ENCODE measurements around the gene CYP4B1. TPM values are rescaled to one million over a fixed set of nuclear protein-coding genes. Genes with fewer than 3 reads are reported as not detected.

The CYP4B1 gene
- total RNA-seq, 4 donors from 2014 or later: 578 to 1,081 (median 834) TPM

DNA sequence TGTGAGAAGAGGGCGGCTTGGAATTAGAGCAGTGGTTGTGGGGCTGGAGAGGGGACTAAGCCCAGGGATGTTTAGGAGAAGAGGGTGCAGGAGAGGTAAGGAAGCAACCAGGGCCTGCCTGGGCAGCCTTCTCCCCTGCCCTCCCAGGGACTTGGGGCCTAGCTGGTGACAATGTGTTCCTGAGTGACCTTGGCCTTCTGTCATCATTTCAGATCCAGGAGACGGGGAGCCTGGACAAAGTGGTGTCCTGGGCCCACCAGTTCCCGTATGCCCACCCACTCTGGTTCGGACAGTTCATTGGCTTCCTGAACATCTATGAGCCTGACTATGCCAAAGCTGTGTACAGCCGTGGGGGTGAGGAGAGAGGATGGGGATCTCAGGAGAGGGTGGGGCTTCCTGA lies 11.8 kb downstream of the CYP4B1 start:
- Histone ChIP-seq H3K27me3 (no peaks in the 10 kb centered on the region), H3K27ac (peak overlapping the region in 1 of 4 donors; percentile 46), H3K4me3 (no peak overlapping the region), H3K4me1 (peaks cover 0 to 35% (median 3%) of the 10 kb centered on the region in 4 donors), H3K36me3 (peaks cover 0 to 39% (median 0%) of the 10 kb centered on the region in 3 donors), H3K9me3 (peaks cover 0 to 3% (median 0%) of the 10 kb centered on the region in 4 donors)
- DNase-seq (ENCODE audit: low spot score in 2 of 2): no peak
- 74 to 89% methylated on average over 4 to 5 of the region's 5 CpGs for WGBS, 2 donors
- TF ChIP-seq POLR2A (IDR thresholded peaks at IDR 0.05) (no peak), EP300 (IDR thresholded peaks at IDR 0.05) (no peak)
- TF ChIP-seq, protein P1, sequence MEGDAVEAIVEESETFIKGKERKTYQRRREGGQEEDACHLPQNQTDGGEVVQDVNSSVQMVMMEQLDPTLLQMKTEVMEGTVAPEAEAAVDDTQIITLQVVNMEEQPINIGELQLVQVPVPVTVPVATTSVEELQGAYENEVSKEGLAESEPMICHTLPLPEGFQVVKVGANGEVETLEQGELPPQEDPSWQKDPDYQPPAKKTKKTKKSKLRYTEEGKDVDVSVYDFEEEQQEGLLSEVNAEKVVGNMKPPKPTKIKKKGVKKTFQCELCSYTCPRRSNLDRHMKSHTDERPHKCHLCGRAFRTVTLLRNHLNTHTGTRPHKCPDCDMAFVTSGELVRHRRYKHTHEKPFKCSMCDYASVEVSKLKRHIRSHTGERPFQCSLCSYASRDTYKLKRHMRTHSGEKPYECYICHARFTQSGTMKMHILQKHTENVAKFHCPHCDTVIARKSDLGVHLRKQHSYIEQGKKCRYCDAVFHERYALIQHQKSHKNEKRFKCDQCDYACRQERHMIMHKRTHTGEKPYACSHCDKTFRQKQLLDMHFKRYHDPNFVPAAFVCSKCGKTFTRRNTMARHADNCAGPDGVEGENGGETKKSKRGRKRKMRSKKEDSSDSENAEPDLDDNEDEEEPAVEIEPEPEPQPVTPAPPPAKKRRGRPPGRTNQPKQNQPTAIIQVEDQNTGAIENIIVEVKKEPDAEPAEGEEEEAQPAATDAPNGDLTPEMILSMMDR (IDR thresholded peaks at IDR 0.05): no peak

DNA sequence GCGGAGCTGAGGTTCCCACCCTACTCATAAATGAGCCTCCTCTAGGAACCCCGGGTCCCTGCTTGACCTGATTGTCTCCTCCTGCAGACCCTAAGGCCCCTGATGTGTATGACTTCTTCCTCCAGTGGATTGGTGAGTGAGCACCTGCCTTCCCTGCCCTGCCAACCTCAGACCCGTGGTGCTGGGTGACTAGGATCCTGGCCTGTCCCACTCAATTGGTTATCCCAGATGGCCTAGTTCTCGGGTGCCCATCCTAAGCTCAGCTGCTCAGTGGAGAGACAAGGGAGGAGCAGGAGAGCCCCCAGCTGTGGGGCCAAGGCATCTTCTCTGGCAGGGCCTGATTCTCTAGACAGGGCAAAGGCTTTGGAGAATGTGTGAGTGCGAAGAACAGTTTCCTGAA lies 12.2 kb downstream of the CYP4B1 start:
- WGBS, 2 donors: 72 to 77% methylated on average over 5 of the region's 5 CpGs
- TF ChIP-seq, protein P1 (IDR thresholded peaks at IDR 0.05): no peak
- TF ChIP-seq POLR2A (IDR thresholded peaks at IDR 0.05): no peak
- TF ChIP-seq EP300 (IDR thresholded peaks at IDR 0.05): no peak
- H3K27ac ChIP-seq: peak overlapping the region in 1 of 4 donors; percentile 46

DNA sequence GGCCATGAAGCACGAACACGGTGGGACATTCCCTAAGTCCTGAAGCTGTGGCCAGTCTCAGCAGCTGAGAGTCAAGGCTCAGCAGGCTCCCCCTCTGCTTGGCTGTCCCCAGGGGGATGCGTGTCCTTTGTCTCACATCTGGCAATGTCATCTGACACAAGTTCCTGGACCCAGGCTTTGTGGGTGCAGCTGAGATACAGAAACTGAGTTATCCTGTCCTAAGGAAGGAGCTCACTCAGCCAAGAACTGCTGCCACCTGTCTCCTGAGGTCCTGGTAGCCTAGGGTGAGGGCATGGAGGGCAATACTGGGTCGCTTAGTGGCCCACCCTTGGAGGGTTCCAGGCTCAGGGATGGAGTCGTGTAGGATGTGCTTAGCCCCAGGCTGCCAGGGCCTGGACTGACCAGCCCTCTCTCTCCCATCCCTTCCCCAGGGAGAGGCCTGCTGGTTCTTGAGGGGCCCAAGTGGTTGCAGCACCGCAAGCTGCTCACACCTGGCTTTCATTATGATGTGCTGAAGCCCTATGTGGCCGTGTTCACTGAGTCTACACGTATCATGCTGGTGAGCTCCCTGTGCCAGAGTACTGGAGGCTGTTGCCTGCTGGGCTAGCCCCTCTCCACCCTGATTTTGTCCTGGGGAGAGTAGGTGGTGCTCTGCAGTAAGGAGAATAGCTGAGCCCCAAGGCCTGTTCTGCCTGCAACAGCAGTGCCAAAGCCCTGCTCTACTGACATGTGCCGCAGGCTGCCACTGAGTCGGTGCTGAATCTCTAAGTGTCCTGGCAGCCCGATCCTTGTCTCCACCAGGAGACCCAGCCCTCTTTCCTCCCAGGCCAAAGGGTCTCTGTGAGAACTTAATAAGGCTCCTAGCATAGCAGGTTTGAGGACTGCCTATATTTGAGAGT lies 13.5 kb downstream of the CYP4B1 start:
- peak overlapping the region in 2 of 4 donors; percentile 46 to 62 for H3K27ac ChIP-seq
- TF ChIP-seq, protein P1 (IDR thresholded peaks at IDR 0.05): no peak
- TF ChIP-seq EP300 (IDR thresholded peaks at IDR 0.05) (no peak), POLR2A (IDR thresholded peaks at IDR 0.05) (no peak)
- no peak for DNase-seq (ENCODE audit: low spot score in 2 of 2)
- peaks cover 0 to 23% (median 3%) of the 10 kb centered on the region in 4 donors for H3K4me1 ChIP-seq
- no peak overlapping the region for H3K4me3 ChIP-seq
- 69 to 75% methylated on average over 6 to 11 of the region's 11 CpGs for WGBS, 2 donors
- H3K9me3 ChIP-seq: peaks cover 0 to 3% (median 0%) of the 10 kb centered on the region in 4 donors
- no peaks in the 10 kb centered on the region for H3K27me3 ChIP-seq
- peaks cover 0 to 55% (median 0%) of the 10 kb centered on the region in 3 donors for H3K36me3 ChIP-seq

More for the DNA sequence above, 12.2 kb downstream of the CYP4B1 start:
- Histone ChIP-seq H3K4me3 (no peak overlapping the region), H3K4me1 (peaks cover 0 to 31% (median 3%) of the 10 kb centered on the region in 4 donors), H3K36me3 (peaks cover 0 to 44% (median 0%) of the 10 kb centered on the region in 3 donors), H3K9me3 (peaks cover 0 to 3% (median 0%) of the 10 kb centered on the region in 4 donors), H3K27me3 (no peaks in the 10 kb centered on the region)
- DNase-seq (ENCODE audit: low spot score in 2 of 2): no peak

DNA sequence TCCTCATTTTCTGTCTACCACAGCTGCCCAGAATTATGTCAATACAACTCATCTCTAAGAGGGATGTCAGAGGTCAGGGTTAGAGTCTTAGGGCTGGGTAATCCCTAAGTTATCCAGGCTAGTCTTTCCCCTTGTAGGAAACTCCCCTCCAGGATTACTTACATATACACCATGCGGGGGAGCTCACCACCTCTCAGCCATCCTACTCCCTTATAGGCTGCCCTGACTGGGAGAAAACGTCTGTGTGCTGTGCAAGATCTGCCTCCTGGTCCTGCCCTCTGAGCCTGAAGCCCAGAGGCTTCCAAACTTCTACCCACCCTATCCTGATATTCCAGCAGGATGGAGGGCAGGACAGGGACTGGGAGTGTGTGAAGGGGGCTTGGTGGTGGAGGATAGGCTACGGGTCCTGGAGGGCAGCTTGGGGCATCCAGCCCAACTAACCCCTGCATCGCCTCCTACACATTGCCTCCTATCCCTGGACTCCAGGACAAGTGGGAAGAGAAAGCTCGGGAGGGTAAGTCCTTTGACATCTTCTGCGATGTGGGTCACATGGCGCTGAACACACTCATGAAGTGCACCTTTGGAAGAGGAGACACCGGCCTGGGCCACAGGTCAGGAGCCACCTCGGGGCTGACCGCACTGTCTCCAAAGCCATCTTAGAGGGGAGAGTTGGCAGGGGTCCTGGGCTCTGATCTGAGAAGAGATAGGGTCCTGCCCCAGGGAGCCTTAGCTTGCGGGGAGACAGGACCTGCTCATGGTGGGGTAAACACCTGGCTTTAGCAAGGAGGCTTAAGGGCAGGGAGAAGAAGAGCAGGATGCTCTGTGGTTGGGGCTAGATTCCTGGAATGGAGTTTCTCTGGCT lies 14.4 kb downstream of the CYP4B1 start:
- H3K36me3 ChIP-seq: peaks cover 0 to 64% (median 0%) of the 10 kb centered on the region in 3 donors
- peaks cover 0 to 18% (median 0%) of the 10 kb centered on the region in 4 donors for H3K4me1 ChIP-seq
- TF ChIP-seq, protein P1 (IDR thresholded peaks at IDR 0.05): no peak
- TF ChIP-seq POLR2A (IDR thresholded peaks at IDR 0.05): no peak
- no peak for TF ChIP-seq EP300 (IDR thresholded peaks at IDR 0.05)
- no peak overlapping the region for H3K4me3 ChIP-seq
- H3K9me3 ChIP-seq: peaks cover 0 to 3% (median 0%) of the 10 kb centered on the region in 4 donors
- peak overlapping the region in 2 of 4 donors; percentile 46 to 62 for H3K27ac ChIP-seq
- 84 to 96% methylated on average over 11 of the region's 11 CpGs for WGBS, 2 donors
- no peak for DNase-seq (ENCODE audit: low spot score in 2 of 2)
- no peaks in the 10 kb centered on the region for H3K27me3 ChIP-seq

All from tibial nerve (tissue), 4 donors.